NCI-H1105 (cell line): ENCODE results near the gene MED25.

ENCODE experiments used
- DNase-seq: peaks from one replicate; lab custom pipeline; 2025; lab: John Stamatoyannopoulos, UW

MED25 gene

GRCh38 chr19:49873834-49874233, 55.7 kb downstream of the MED25 start:
- DNase-seq = no peak

GRCh38 chr19:49874503-49875157, 56.5 kb downstream of the MED25 start:
- DNase-seq = no peak

GRCh38 chr19:49875177-49875576, 57.1 kb downstream of the MED25 start:
- DNase-seq = no peak

GRCh38 chr19:49875857-49876421, 57.9 kb downstream of the MED25 start:
- DNase-seq = peak; percentile 50

GRCh38 chr19:49876422-49877019, 58.4 kb downstream of the MED25 start:
- DNase-seq = peak; percentile 98

GRCh38 chr19:49877020-49877878, 59.2 kb downstream of the MED25 start, which contains the start of the genes AKT1S1 and TBC1D17:
AKT1S1 (minus strand) TSS chr19:49877355; CDS start chr19:49873295, 4,060 bp downstream.
TBC1D17 (plus strand) TSS chr19:49877702; CDS start chr19:49877724, 22 bp downstream.
- DNase-seq = peak; percentile 99

GRCh38 chr19:49877879-49878743, 60.0 kb downstream of the MED25 start:
- DNase-seq = peak; percentile 94

- no peak for DNase-seq
Measured at GRCh38 chr19:49878744-49879070, 60.6 kb downstream of the MED25 start.

GRCh38 chr19:49879243-49879963, 61.3 kb downstream of the MED25 start:
- no peak for DNase-seq

- DNase-seq = no peak
Measured at GRCh38 chr19:49880162-49880869, 62.2 kb downstream of the MED25 start.

GRCh38 chr19:49881186-49881585, 63.1 kb downstream of the MED25 start:
- DNase-seq = no peak

- DNase-seq = no peak
Measured at GRCh38 chr19:49881672-49882394, 63.7 kb downstream of the MED25 start.

- DNase-seq = no peak
Measured at GRCh38 chr19:49882643-49883042, 64.6 kb downstream of the MED25 start.

- DNase-seq = no peak
Measured at GRCh38 chr19:49883094-49883493, 65.0 kb downstream of the MED25 start.

GRCh38 chr19:49884109-49884508, 66.0 kb downstream of the MED25 start:
- DNase-seq = no peak

- DNase-seq = no peak
Measured at GRCh38 chr19:49884760-49885159, 66.7 kb downstream of the MED25 start.
